ENCODE results near the gene SEC14L2. TPM values are rescaled to one million over a fixed set of nuclear protein-coding genes. Genes with fewer than 3 reads are reported as not detected.

Gene SEC14L2
- total RNA-seq, 1 experiment from 2014 or later, result 33.5 TPM

DNA sequence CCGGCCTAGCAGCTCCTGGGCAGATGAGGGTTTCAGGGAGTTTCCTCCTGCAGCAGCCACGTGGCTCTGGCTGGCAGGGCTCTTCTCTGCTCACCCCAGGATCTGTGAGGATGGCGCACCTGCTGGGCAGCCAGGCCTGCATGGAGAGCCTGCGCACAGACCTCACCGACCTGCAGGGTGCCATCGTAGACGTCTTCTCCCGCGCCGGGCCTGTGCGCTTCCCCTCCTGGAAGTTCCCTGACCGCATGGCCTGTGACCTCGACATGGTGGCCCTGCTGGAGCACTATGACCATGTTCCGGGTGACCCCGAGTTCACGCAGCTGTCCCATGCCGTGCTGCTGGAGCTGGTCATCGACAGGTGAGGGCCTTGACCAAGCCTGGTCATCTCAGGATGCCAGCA, 30.9 kb upstream of the SEC14L2 start:
- Histone ChIP-seq H3K4me1 (ENCODE audit: control insufficient read depth in 1 of 2, insufficient read depth in 2 of 2, low read length in 2 of 2) (no peaks in the 10 kb centered on the region; a peak in 1 of 4 replicates), H2AFZ (ENCODE audit: low read depth, low read length, poor library complexity, severe bottlenecking) (no peak overlapping the region), H3K27ac (ENCODE audit: low read depth, low read length) (no peak overlapping the region), H3K9me3 (ENCODE audit: control insufficient read depth in 1 of 2, insufficient read depth in 1 of 2, low read depth in 1 of 2, low read length in 2 of 2) (no peaks in the 10 kb centered on the region), H4K20me1 (ENCODE audit: insufficient read depth) (no peaks in the 10 kb centered on the region), H3K9ac (ENCODE audit: low read length) (no peak overlapping the region), H3K79me2 (ENCODE audit: insufficient read depth, low read length) (no peaks in the 10 kb centered on the region), H3K4me2 (ENCODE audit: low read length) (no peak overlapping the region), H3K4me3 (replicated peaks in 1 of 2; ENCODE audit: low read depth in 1 of 2, low read length in 2 of 2) (no peak overlapping the region), H3K9me2 (ENCODE audit: insufficient read depth) (no peaks in the 10 kb centered on the region), H3K36me3 (ENCODE audit: control insufficient read depth in 1 of 2, insufficient read depth in 2 of 2, low read length in 2 of 2) (no peaks in the 10 kb centered on the region), H3K27me3 (ENCODE audit: insufficient read depth, low read length) (no peaks in the 10 kb centered on the region)
- intact Hi-C loops (cut with micrococcal nuclease), result no loop called here
- no peak for TF ChIP-seq TCF7L2 (IDR thresholded peaks at IDR 0.05; ENCODE audit: borderline replicate concordance, extremely low read depth, insufficient read depth, insufficient read length)
- TF ChIP-seq YY1 (IDR thresholded peaks at IDR 0.05; ENCODE audit: extremely low read depth, insufficient replicate concordance, low read depth, low read length), result no peak
- no peak for TF ChIP-seq FOSL1 (IDR thresholded peaks at IDR 0.05; ENCODE audit: low read depth)
- TF ChIP-seq POLR2A (IDR thresholded peaks at IDR 0.05; ENCODE audit: borderline replicate concordance, extremely low read depth, insufficient read depth, insufficient read length), result no peak
- TF ChIP-seq ATF3 (IDR thresholded peaks at IDR 0.05), result no peak
- TF ChIP-seq ZNF274 (IDR thresholded peaks at IDR 0.05; ENCODE audit: low read depth, low read length), result no peak
- ChIA-PET RAD21 (ENCODE audit: low non-redundant PET in 1 of 2, low total read pairs in 2 of 2, uncharacterized antibody in 2 of 2, unreplicated experiment in 2 of 2) (no interaction called here), CTCF (no interaction called here), POLR2A (no interaction called here)
- BruUV-seq (replicated peaks), result no TSS peak
- ATAC-seq, result no peak
- no peak for DNase-seq (ENCODE audit: low read depth, low spot score)

GRCh38 chr22:30368420-30368819, 28.4 kb upstream of the SEC14L2 start:
- Histone ChIP-seq H3K36me3 (ENCODE audit: control insufficient read depth in 1 of 2, insufficient read depth in 2 of 2, low read length in 2 of 2) (no peaks in the 10 kb centered on the region), H3K4me1 (ENCODE audit: control insufficient read depth in 1 of 2, insufficient read depth in 2 of 2, low read length in 2 of 2) (no peaks in the 10 kb centered on the region), H3K27ac (ENCODE audit: low read depth, low read length) (no peak overlapping the region), H3K79me2 (ENCODE audit: insufficient read depth, low read length) (no peaks in the 10 kb centered on the region), H2AFZ (ENCODE audit: low read depth, low read length, poor library complexity, severe bottlenecking) (no peak overlapping the region), H3K4me2 (ENCODE audit: low read length) (no peak overlapping the region), H3K27me3 (ENCODE audit: insufficient read depth, low read length) (no peaks in the 10 kb centered on the region), H4K20me1 (ENCODE audit: insufficient read depth) (no peaks in the 10 kb centered on the region), H3K9me3 (ENCODE audit: control insufficient read depth in 1 of 2, insufficient read depth in 1 of 2, low read depth in 1 of 2, low read length in 2 of 2) (no peaks in the 10 kb centered on the region), H3K4me3 (replicated peaks in 1 of 2; ENCODE audit: low read depth in 1 of 2, low read length in 2 of 2) (no peak overlapping the region), H3K9me2 (ENCODE audit: insufficient read depth) (no peaks in the 10 kb centered on the region), H3K9ac (ENCODE audit: low read length) (no peak overlapping the region)
- no peak for TF ChIP-seq POLR2A (IDR thresholded peaks at IDR 0.05; ENCODE audit: borderline replicate concordance, extremely low read depth, insufficient read depth, insufficient read length)
- TF ChIP-seq ELF1 (IDR thresholded peaks at IDR 0.05; ENCODE audit: borderline replicate concordance, low read depth), result no peak
- TF ChIP-seq SRF (IDR thresholded peaks at IDR 0.05; ENCODE audit: low read depth), result no peak
- no peak for TF ChIP-seq SIN3A (IDR thresholded peaks at IDR 0.05; ENCODE audit: low read depth)
- no peak for TF ChIP-seq ZBTB33 (IDR thresholded peaks at IDR 0.05; ENCODE audit: extremely low read depth, insufficient replicate concordance, low read length)
- TF ChIP-seq ZFX (IDR thresholded peaks at IDR 0.05), result no peak
- no peak for TF ChIP-seq EGR1 (IDR thresholded peaks at IDR 0.05; ENCODE audit: low read depth)
- no peak for TF ChIP-seq POLR2AphosphoS5 (IDR thresholded peaks at IDR 0.05; ENCODE audit: low read depth, low read length)
- no peak for TF ChIP-seq JUND (IDR thresholded peaks at IDR 0.05)
- TF ChIP-seq ATF3 (IDR thresholded peaks at IDR 0.05), result no peak
- no peak for TF ChIP-seq TCF7L2 (IDR thresholded peaks at IDR 0.05; ENCODE audit: borderline replicate concordance, extremely low read depth, insufficient read depth, insufficient read length)
- TF ChIP-seq EZH2 (IDR thresholded peaks at IDR 0.05), result no peak
- no peak for TF ChIP-seq FOSL1 (IDR thresholded peaks at IDR 0.05; ENCODE audit: low read depth)
- TF ChIP-seq ZNF274 (IDR thresholded peaks at IDR 0.05; ENCODE audit: low read depth, low read length), result no peak
- TF ChIP-seq, protein P1, sequence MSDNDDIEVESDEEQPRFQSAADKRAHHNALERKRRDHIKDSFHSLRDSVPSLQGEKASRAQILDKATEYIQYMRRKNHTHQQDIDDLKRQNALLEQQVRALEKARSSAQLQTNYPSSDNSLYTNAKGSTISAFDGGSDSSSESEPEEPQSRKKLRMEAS (IDR thresholded peaks at IDR 0.05), result no peak
- ChIA-PET POLR2A (no interaction called here), RAD21 (ENCODE audit: low non-redundant PET in 1 of 2, low total read pairs in 2 of 2, uncharacterized antibody in 2 of 2, unreplicated experiment in 2 of 2) (no interaction called here), CTCF (no interaction called here)
- BruUV-seq (replicated peaks), result no TSS peak
- DNase-seq (ENCODE audit: low read depth, low spot score) (no peak), ATAC-seq (no peak)
- intact Hi-C loops (cut with micrococcal nuclease), result no loop called here

Measured in HCT116 (cell line).